A549 (cell line): ENCODE measurements around the gene PCNX4. TPM values are rescaled to one million over a fixed set of nuclear protein-coding genes. Genes with fewer than 3 reads are reported as not detected.
A peak's percentile ranks its signal among the peaks of the same experiment; 100 is the strongest.

ENCODE experiments used
- ATAC-seq, 2 experiments: fragments of 200-7000 bp in 1 of 2; fragments of >200 bp in 1 of 2; cut with Nextera tagmentation in 1 of 2; cut with Tn5 transposase in 1 of 2; 3 replicates each; pipeline versions ENCODE4 v1.8.0 to v1.9.1; 2018 to 2020; ENCODE audit warnings: mild to moderate bottlenecking in 1 of 2, moderate library complexity in 1 of 2
- CTCF ChIA-PET: fragments of 300-600 bp; sonication (Branson Sonifier 250); formaldehyde crosslinking; extraction: SDS; loops from one replicate; lab custom pipeline; 2021; ENCODE audit warnings: antibody characterized with exemption, inconsistent platforms; lab: Yijun Ruan, JAX
- POLR2A ChIA-PET: fragments of 350-600 bp; formaldehyde crosslinking; extraction: SDS; loops from one replicate; lab custom pipeline; 2021; ENCODE audit warnings: antibody characterized with exemption, inconsistent platforms; lab: Yijun Ruan, JAX
- DNase-seq, 2 experiments: peaks; one replicate each; pipeline versions ENCODE4 v3.0.0 to v3.0.0-alpha.2; 2011 to 2016; ENCODE audit warnings: low read depth in 1 of 2, low spot score in 1 of 2
- FAIRE-seq: peaks from 2 replicates; lab custom pipeline; 2011; peaks lifted over from hg19 to GRCh38; lab: Jason Lieb, UNC
- H3K27ac ChIP-seq, 2 experiments: fragments of >200 bp; sonication (Bioruptor Twin); formaldehyde crosslinking; 3 replicates each; pipeline ENCODE4 v1.5.1; 2016 to 2017
- H3K4me1 ChIP-seq: fragments of >200 bp; sonication (Bioruptor Twin); formaldehyde crosslinking; 3 replicates; pipeline ENCODE4 v1.6.1; 2016
- H3K4me2 ChIP-seq: fragments of >200 bp; sonication (Bioruptor Twin); formaldehyde crosslinking; 3 replicates; pipeline ENCODE4 v1.6.1; 2016
- H3K4me3 ChIP-seq: fragments of >200 bp; sonication (Bioruptor Twin); formaldehyde crosslinking; 3 replicates; pipeline ENCODE4 v1.5.1; 2016
- H3K9me3 ChIP-seq: fragments of >200 bp; sonication (Bioruptor Twin); formaldehyde crosslinking; 3 replicates; pipeline ENCODE4 v1.6.1; 2016
- CBX8 ChIP-seq: fragments of 200-600 bp; sonication (generic); IDR thresholded peaks from 2 replicates; pipeline ENCODE4 v1.6.1; 2016
- CHD4 ChIP-seq: fragments of 200-600 bp; sonication (generic); IDR thresholded peaks from 2 replicates; pipeline ENCODE4 v1.6.1; 2016; ENCODE audit warnings: antibody characterized with exemption, mild to moderate bottlenecking, borderline replicate concordance
- EHMT2 ChIP-seq: fragments of 200-600 bp; sonication (generic); IDR thresholded peaks from 2 replicates; pipeline ENCODE4 v1.6.1; 2016; ENCODE audit warnings: antibody characterized with exemption, low read depth, mild to moderate bottlenecking, moderate library complexity
- ESRRA ChIP-seq: fragments of 150-350 bp; IDR thresholded peaks from 2 replicates; pipeline ENCODE4 v1.6.1; 2014; ENCODE audit warnings: mild to moderate bottlenecking, low read length, borderline replicate concordance
- FOXS1 ChIP-seq: fragments of 250-450 bp; sonication (Bioruptor Pico); IDR thresholded peaks from 2 replicates; pipeline ENCODE4 v1.5.0; 2020; ENCODE audit warnings: mild to moderate bottlenecking, moderate library complexity
- GATA3 ChIP-seq: IDR thresholded peaks from 2 replicates; pipeline ENCODE4 v1.6.1; 2012; ENCODE audit warnings: borderline replicate concordance
- HDAC2 ChIP-seq: fragments of 200-600 bp; sonication (generic); IDR thresholded peaks from 2 replicates; pipeline ENCODE4 v1.6.1; 2016
- HEYL ChIP-seq: fragments of 250-450 bp; sonication (Bioruptor Pico); IDR thresholded peaks from 2 replicates; pipeline ENCODE4 v1.8.0; 2021; ENCODE audit warnings: mild to moderate bottlenecking, moderate library complexity
- HOXA7 ChIP-seq: fragments of 250-450 bp; sonication (Bioruptor Pico); IDR thresholded peaks from 2 replicates; pipeline ENCODE4 v1.5.0; 2020; ENCODE audit warnings: mild to moderate bottlenecking, moderate library complexity
- HOXB13 ChIP-seq: fragments of 250-450 bp; sonication (Bioruptor Pico); IDR thresholded peaks from 2 replicates; pipeline ENCODE4 v1.5.0; 2020; ENCODE audit warnings: low read depth, mild to moderate bottlenecking, moderate library complexity
- JUNB ChIP-seq: fragments of >200 bp; sonication (Bioruptor Twin); formaldehyde crosslinking; IDR thresholded peaks from 2 replicates; pipeline ENCODE4 v1.6.1; 2016
- KDM1A ChIP-seq: fragments of 200-600 bp; sonication (generic); IDR thresholded peaks from 2 replicates; pipeline ENCODE4 v1.6.1; 2016; ENCODE audit warnings: low read depth, mild to moderate bottlenecking
- MAZ ChIP-seq: fragments of 150-350 bp; IDR thresholded peaks from 2 replicates; pipeline ENCODE4 v1.6.1; 2014; ENCODE audit warnings: antibody characterized with exemption, low read depth, low read length, borderline replicate concordance
- NPAS2 ChIP-seq: fragments of 250-450 bp; sonication (Bioruptor Pico); IDR thresholded peaks from 2 replicates; pipeline ENCODE4 v1.8.0; 2022; ENCODE audit warnings: mild to moderate bottlenecking, moderate library complexity, borderline replicate concordance
- RAD21 ChIP-seq, 2 experiments: fragments of >200 bp in 1 of 2; sonication (Bioruptor Twin) in 1 of 2; formaldehyde crosslinking in 1 of 2; IDR thresholded peaks in 1 of 2; conservative IDR thresholded peaks in 1 of 2; 2 replicates in 1 of 2; 3 replicates in 1 of 2; pipeline ENCODE4 v1.6.1; 2012 to 2018; ENCODE audit warnings: inconsistent platforms in 1 of 2
- RCOR1 ChIP-seq: fragments of 150-350 bp; IDR thresholded peaks from 2 replicates; pipeline ENCODE4 v1.6.1; 2014; ENCODE audit warnings: antibody characterized with exemption, low read length, low read depth
- RFX5 ChIP-seq: fragments of 450-650 bp; IDR thresholded peaks from 2 replicates; pipeline ENCODE4 v1.7.1; 2014; ENCODE audit warnings: antibody characterized with exemption, mild to moderate bottlenecking, moderate library complexity
- ZNF302 ChIP-seq: fragments of 250-450 bp; sonication (Bioruptor Pico); IDR thresholded peaks from 2 replicates; pipeline ENCODE4 v1.9.0; 2021; ENCODE audit warnings: inconsistent platforms, mild to moderate bottlenecking, moderate library complexity
- ZSCAN20 ChIP-seq: fragments of 250-450 bp; sonication (Bioruptor Pico); IDR thresholded peaks from 2 replicates; pipeline ENCODE4 v1.8.0; 2022; ENCODE audit warnings: mild to moderate bottlenecking, moderate library complexity
- WGBS: methylation state at CpG from one replicate; pipeline ENCODE4 v1.1.6; 2017; ENCODE audit errors: missing lambda C conversion rate; 5-methylcytosine and 5-hydroxymethylcytosine counted together
- polyA plus RNA-seq, 4 experiments: library from polyadenylated mRNA; depleted of rRNA in 3 of 4; stranded (reverse); fragments of >200 nt; fragmentation: RNase III in 1 of 4; extraction: RNeasy Plus Mini Kit Qiagen cat#74134 plus additional on column Dnase treatment in 1 of 4; gene quantifications; 2 replicates in 3 of 4; 3 replicates in 1 of 4; pipeline ENCODE4 v1.2.3, GENCODE V29; 2011 to 2017
- TF ChIP-seq, protein P1 (sequence below): fragments of 250-450 bp; sonication (Bioruptor Pico); IDR thresholded peaks from 2 replicates; pipeline ENCODE4 v1.5.0; 2021; ENCODE audit warnings: mild to moderate bottlenecking, moderate library complexity, borderline replicate concordance
- TF ChIP-seq, protein P2 (sequence below): fragments of 200-600 bp; sonication (generic); IDR thresholded peaks from 2 replicates; pipeline ENCODE4 v1.6.1; 2016; ENCODE audit warnings: antibody characterized with exemption, mild to moderate bottlenecking, moderate library complexity
- TF ChIP-seq, protein P3 (sequence below): fragments of >200 bp; sonication (Bioruptor Twin); formaldehyde crosslinking; IDR thresholded peaks from 3 replicates; pipeline ENCODE4 v1.6.1; 2016
- TF ChIP-seq, protein P4 (sequence below): fragments of 250-450 bp; sonication (Bioruptor Pico); IDR thresholded peaks from 2 replicates; pipeline ENCODE4 v1.5.0; 2020; ENCODE audit warnings: low read depth, mild to moderate bottlenecking, moderate library complexity

PCNX4 gene
- polyA plus RNA-seq, 2 of the 4 experiments (the other 2 are of a cell fraction) = 24.2 to 51.0 TPM

DNA sequence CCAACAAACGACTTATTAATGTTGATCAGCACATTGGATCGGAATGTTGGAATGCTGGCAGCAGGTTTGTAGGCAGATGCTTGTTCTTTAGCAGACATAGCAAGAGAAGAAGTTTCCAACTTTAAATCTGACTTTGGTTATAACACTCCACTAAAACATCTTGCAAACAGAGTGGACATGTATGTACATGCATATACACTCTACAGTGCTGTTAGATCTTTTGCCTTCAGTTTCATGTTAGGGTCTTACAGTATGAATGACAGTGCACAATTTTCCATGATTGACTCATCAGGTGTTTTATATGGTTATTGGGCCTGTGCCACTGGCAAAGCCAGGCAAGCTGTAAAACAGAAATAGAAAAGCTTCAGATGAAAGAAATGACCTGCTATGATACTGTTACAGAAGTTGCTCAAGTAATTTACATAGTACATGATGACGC, 87.7 kb downstream of the PCNX4 start (continued):
- TF ChIP-seq, protein P1, sequence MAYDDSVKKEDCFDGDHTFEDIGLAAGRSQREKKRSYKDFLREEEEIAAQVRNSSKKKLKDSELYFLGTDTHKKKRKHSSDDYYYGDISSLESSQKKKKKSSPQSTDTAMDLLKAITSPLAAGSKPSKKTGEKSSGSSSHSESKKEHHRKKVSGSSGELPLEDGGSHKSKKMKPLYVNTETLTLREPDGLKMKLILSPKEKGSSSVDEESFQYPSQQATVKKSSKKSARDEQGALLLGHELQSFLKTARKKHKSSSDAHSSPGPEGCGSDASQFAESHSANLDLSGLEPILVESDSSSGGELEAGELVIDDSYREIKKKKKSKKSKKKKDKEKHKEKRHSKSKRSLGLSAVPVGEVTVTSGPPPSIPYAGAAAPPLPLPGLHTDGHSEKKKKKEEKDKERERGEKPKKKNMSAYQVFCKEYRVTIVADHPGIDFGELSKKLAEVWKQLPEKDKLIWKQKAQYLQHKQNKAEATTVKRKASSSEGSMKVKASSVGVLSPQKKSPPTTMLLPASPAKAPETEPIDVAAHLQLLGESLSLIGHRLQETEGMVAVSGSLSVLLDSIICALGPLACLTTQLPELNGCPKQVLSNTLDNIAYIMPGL (CRISPR knock-in tag) = no peak

DNA sequence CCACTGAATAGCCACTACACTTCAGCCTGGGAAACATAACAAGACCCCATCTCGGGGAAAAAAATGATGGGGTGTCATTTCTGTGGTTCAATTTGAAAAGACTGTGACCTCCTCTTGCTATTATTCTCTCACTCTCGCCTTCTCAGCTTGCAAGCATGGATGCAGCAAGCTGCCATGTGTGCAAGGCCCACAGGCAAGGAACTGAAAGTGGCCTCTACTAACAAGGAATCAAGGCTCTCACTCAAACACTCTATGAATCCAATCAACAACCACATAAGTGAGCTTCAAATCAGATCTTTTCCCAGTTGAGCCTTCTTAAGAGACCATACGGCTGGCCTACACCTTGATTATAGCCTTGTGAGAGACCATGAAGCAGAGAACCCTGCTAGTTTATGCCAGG, 91.4 kb downstream of the PCNX4 start:
- no peak for FAIRE-seq
- Histone ChIP-seq H3K9me3 (peaks cover 7% of the 10 kb centered on the region; the same call in 1 of the 3 replicates), H3K4me3 (no peak overlapping the region), H3K4me1 (peaks cover 7% of the 10 kb centered on the region; the same call in 2 of the 3 replicates), H3K4me2 (no peak overlapping the region), H3K27ac (no peak overlapping the region)
- no peak for TF ChIP-seq MAZ
- TF ChIP-seq, protein P2, sequence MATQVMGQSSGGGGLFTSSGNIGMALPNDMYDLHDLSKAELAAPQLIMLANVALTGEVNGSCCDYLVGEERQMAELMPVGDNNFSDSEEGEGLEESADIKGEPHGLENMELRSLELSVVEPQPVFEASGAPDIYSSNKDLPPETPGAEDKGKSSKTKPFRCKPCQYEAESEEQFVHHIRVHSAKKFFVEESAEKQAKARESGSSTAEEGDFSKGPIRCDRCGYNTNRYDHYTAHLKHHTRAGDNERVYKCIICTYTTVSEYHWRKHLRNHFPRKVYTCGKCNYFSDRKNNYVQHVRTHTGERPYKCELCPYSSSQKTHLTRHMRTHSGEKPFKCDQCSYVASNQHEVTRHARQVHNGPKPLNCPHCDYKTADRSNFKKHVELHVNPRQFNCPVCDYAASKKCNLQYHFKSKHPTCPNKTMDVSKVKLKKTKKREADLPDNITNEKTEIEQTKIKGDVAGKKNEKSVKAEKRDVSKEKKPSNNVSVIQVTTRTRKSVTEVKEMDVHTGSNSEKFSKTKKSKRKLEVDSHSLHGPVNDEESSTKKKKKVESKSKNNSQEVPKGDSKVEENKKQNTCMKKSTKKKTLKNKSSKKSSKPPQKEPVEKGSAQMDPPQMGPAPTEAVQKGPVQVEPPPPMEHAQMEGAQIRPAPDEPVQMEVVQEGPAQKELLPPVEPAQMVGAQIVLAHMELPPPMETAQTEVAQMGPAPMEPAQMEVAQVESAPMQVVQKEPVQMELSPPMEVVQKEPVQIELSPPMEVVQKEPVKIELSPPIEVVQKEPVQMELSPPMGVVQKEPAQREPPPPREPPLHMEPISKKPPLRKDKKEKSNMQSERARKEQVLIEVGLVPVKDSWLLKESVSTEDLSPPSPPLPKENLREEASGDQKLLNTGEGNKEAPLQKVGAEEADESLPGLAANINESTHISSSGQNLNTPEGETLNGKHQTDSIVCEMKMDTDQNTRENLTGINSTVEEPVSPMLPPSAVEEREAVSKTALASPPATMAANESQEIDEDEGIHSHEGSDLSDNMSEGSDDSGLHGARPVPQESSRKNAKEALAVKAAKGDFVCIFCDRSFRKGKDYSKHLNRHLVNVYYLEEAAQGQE = no peak
- no peak for TF ChIP-seq JUNB
- TF ChIP-seq ESRRA = no peak
- TF ChIP-seq CBX8 = no peak
- no peak for TF ChIP-seq FOXS1 (CRISPR knock-in tag)
- no peak for TF ChIP-seq EHMT2
- TF ChIP-seq, protein P3, sequence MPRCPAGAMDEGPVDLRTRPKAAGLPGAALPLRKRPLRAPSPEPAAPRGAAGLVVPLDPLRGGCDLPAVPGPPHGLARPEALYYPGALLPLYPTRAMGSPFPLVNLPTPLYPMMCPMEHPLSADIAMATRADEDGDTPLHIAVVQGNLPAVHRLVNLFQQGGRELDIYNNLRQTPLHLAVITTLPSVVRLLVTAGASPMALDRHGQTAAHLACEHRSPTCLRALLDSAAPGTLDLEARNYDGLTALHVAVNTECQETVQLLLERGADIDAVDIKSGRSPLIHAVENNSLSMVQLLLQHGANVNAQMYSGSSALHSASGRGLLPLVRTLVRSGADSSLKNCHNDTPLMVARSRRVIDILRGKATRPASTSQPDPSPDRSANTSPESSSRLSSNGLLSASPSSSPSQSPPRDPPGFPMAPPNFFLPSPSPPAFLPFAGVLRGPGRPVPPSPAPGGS = no peak
- no peak for TF ChIP-seq HOXA7 (CRISPR knock-in tag)
- TF ChIP-seq CHD4 = no peak
- no peak for TF ChIP-seq HDAC2
- TF ChIP-seq ZSCAN20 = no peak
- TF ChIP-seq KDM1A = no peak
- no peak for TF ChIP-seq GATA3
- TF ChIP-seq RAD21 (conservative IDR thresholded peaks at IDR 0.05 in 1 of 2, IDR thresholded peaks at IDR 0.05 in 1 of 2) = no peak
- TF ChIP-seq HEYL (CRISPR knock-in tag) = no peak
- TF ChIP-seq RFX5 = no peak
- ChIA-PET POLR2A (interaction anchor here (1.6 kb wide), 1 partner anchor 91 kb away, joined by 4 read pairs; the partner anchor contains the start of gene PCNX4), CTCF (interaction anchor here (0.8 to 10.0 kb wide), 22 partner anchors 9 to 676 kb away, joined by 3 to 106 read pairs (median 4); partner anchors contain the start of gene DHRS7)
- DNase-seq = no peak
- no peak for ATAC-seq
- WGBS = 74% methylated on average over 3 of the region's 3 CpGs

DNA sequence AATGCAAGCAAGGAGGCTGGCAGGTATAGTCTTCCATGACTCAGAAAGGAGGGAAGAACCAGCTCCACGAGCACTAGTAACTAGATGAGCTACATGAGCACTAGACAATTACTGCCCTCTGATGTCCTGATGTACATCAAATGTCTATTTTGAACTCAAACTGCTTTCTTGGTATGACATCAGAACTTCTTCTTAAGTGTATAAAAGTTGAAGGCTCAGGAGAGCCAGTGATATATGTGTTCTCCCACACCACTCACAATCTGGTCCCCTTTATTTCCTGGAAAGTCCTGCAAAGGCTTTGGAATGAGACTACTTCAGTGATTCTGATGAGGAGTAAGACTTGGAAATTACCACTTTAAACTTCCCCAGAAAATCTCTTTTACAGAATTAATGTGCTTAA, 92.0 kb downstream of the PCNX4 start:
- ChIA-PET CTCF (interaction anchor here (0.6 to 10.0 kb wide), 27 partner anchors 9 to 677 kb away, joined by 3 to 106 read pairs (median 3); partner anchors contain the start of gene DHRS7), POLR2A (interaction anchor here (1.1 kb wide), 1 partner anchor 65 kb away, joined by 4 read pairs; the partner anchor contains the start of gene PPM1A)
- no peak; a peak in 1 of 6 replicates for ATAC-seq
- Histone ChIP-seq H3K4me3 (peak overlapping the region; percentile 42), H3K4me2 (peak overlapping the region; percentile 83), H3K4me1 (peaks cover 7% of the 10 kb centered on the region; the same call in 2 of the 3 replicates), H3K27ac (peak overlapping the region; percentile 2 to 35; a peak in 3 of 6 replicates), H3K9me3 (peaks cover 6% of the 10 kb centered on the region; the same call in 1 of the 3 replicates)
- no peak for FAIRE-seq
- DNase-seq = no peak
- WGBS = 27% methylated on average over 1 of the region's 1 CpG
- TF ChIP-seq, protein P2 = no peak
- TF ChIP-seq NPAS2 (CRISPR knock-in tag) (no peak), ZNF302 (CRISPR knock-in tag) (no peak), RCOR1 (no peak), GATA3 (no peak), CHD4 (no peak), HOXB13 (CRISPR knock-in tag) (no peak), RAD21 (conservative IDR thresholded peaks at IDR 0.05 in 1 of 2, IDR thresholded peaks at IDR 0.05 in 1 of 2) (no peak)
- TF ChIP-seq, protein P4, sequence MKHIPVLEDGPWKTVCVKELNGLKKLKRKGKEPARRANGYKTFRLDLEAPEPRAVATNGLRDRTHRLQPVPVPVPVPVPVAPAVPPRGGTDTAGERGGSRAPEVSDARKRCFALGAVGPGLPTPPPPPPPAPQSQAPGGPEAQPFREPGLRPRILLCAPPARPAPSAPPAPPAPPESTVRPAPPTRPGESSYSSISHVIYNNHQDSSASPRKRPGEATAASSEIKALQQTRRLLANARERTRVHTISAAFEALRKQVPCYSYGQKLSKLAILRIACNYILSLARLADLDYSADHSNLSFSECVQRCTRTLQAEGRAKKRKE (CRISPR knock-in tag) = no peak
